ENCODE measurements around the gene ZBED4. TPM values are rescaled to one million over a fixed set of nuclear protein-coding genes. Genes with fewer than 3 reads are reported as not detected.

ZBED4 gene
- total and polyA plus RNA-seq, 2 donors (not counting 1 experiment from before 2014, with no cell fraction given): 3.5 to 6.3 TPM

DNA sequence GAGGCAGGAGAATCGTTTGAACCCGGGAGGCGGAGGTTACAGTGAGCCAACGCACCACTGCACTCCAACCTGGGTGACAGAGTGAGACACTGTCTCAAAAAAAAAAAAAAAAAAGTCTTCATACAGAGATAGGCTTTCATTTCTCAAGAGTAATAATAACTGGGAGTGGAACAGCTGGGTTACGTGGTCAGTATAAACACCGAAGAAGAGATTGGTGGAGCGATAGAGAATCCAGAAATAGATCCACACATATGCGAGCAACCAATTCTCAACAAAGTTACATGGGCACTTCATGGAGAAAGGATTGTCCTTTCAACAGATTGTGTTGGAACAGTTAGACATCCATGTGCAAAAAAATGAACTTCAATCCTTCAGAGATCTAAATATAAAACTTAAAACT is 24.6 kb downstream of the ZBED4 start:
- Histone ChIP-seq H3K4me1 (ENCODE audit: control insufficient read depth, extremely low read depth, insufficient read depth, low read length) (peaks cover 2% of the 10 kb centered on the region), H2AFZ (ENCODE audit: low read length) (no peak overlapping the region), H3K9me3 (ENCODE audit: control insufficient read depth, insufficient read depth, low read depth, low read length) (no peaks in the 10 kb centered on the region), H3K4me2 (ENCODE audit: extremely low read depth, insufficient read depth, low read length) (no peak overlapping the region), H3K36me3 (ENCODE audit: control insufficient read depth, insufficient read depth, low read length) (no peaks in the 10 kb centered on the region), H4K20me1 (ENCODE audit: control insufficient read depth, extremely low read depth, insufficient read depth, low read length) (no peaks in the 10 kb centered on the region), H3K4me3 (replicated peaks in 1 of 4; ENCODE audit: control extremely low read depth in 1 of 4, insufficient read depth in 1 of 4, low read depth in 3 of 4, low read length in 4 of 4) (no peak overlapping the region), H3K9ac (ENCODE audit: insufficient read depth, low read length) (no peak overlapping the region), H3K79me2 (ENCODE audit: control insufficient read depth, insufficient read depth, low read length) (peaks cover 32% of the 10 kb centered on the region), H3K27me3 (ENCODE audit: control insufficient read depth, insufficient read depth, low read length) (no peaks in the 10 kb centered on the region), H3K27ac (ENCODE audit: insufficient read depth, low read length) (no peak overlapping the region)
- TF ChIP-seq, protein P1, sequence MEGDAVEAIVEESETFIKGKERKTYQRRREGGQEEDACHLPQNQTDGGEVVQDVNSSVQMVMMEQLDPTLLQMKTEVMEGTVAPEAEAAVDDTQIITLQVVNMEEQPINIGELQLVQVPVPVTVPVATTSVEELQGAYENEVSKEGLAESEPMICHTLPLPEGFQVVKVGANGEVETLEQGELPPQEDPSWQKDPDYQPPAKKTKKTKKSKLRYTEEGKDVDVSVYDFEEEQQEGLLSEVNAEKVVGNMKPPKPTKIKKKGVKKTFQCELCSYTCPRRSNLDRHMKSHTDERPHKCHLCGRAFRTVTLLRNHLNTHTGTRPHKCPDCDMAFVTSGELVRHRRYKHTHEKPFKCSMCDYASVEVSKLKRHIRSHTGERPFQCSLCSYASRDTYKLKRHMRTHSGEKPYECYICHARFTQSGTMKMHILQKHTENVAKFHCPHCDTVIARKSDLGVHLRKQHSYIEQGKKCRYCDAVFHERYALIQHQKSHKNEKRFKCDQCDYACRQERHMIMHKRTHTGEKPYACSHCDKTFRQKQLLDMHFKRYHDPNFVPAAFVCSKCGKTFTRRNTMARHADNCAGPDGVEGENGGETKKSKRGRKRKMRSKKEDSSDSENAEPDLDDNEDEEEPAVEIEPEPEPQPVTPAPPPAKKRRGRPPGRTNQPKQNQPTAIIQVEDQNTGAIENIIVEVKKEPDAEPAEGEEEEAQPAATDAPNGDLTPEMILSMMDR (conservative IDR thresholded peaks at IDR 0.05 in 1 of 2, IDR thresholded peaks at IDR 0.05 in 1 of 2; ENCODE audit: low read depth in 1 of 2, low read length in 2 of 2): no peak
- TF ChIP-seq EZH2 (IDR thresholded peaks at IDR 0.05; ENCODE audit: low read length, missing control alignments): no peak
- DNase-seq (ENCODE audit: low read depth in 2 of 2): no peak

DNA sequence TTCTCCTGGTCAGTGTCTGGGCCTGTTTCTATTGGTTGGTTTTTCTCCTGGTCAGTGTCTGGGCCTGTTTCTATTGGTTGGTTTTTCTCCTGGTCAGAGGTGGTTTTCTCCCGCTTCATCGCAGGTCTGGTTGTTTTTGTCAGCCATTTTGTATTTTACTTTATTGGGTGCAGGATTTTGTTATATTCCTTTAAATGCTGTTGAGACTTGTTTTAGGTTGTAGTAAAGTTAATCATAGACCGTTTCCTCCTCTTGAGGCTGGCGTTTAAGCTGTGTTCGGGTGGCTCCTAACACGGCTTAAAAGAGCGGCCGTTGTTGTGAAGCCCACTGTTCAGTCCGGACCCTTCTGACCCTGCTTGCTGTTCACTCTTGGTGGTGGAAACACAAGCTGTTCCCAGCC is 26.2 kb downstream of the ZBED4 start:
- Histone ChIP-seq H3K36me3 (ENCODE audit: control insufficient read depth, insufficient read depth, low read length) (peaks cover 6% of the 10 kb centered on the region), H3K4me3 (replicated peaks in 1 of 4; ENCODE audit: control extremely low read depth in 1 of 4, insufficient read depth in 1 of 4, low read depth in 3 of 4, low read length in 4 of 4) (no peak overlapping the region), H4K20me1 (ENCODE audit: control insufficient read depth, extremely low read depth, insufficient read depth, low read length) (no peaks in the 10 kb centered on the region), H3K9me3 (ENCODE audit: control insufficient read depth, insufficient read depth, low read depth, low read length) (no peaks in the 10 kb centered on the region), H3K4me2 (ENCODE audit: extremely low read depth, insufficient read depth, low read length) (no peak overlapping the region), H3K79me2 (ENCODE audit: control insufficient read depth, insufficient read depth, low read length) (peaks cover 39% of the 10 kb centered on the region), H3K27ac (ENCODE audit: insufficient read depth, low read length) (no peak overlapping the region), H3K9ac (ENCODE audit: insufficient read depth, low read length) (no peak overlapping the region), H3K27me3 (ENCODE audit: control insufficient read depth, insufficient read depth, low read length) (no peaks in the 10 kb centered on the region), H2AFZ (ENCODE audit: low read length) (no peak overlapping the region), H3K4me1 (ENCODE audit: control insufficient read depth, extremely low read depth, insufficient read depth, low read length) (peaks cover 2% of the 10 kb centered on the region)
- TF ChIP-seq EZH2 (IDR thresholded peaks at IDR 0.05; ENCODE audit: low read length, missing control alignments): no peak
- TF ChIP-seq, protein P1 (conservative IDR thresholded peaks at IDR 0.05 in 1 of 2, IDR thresholded peaks at IDR 0.05 in 1 of 2; ENCODE audit: low read depth in 1 of 2, low read length in 2 of 2): no peak
- DNase-seq (ENCODE audit: low read depth in 2 of 2): no peak

DNA sequence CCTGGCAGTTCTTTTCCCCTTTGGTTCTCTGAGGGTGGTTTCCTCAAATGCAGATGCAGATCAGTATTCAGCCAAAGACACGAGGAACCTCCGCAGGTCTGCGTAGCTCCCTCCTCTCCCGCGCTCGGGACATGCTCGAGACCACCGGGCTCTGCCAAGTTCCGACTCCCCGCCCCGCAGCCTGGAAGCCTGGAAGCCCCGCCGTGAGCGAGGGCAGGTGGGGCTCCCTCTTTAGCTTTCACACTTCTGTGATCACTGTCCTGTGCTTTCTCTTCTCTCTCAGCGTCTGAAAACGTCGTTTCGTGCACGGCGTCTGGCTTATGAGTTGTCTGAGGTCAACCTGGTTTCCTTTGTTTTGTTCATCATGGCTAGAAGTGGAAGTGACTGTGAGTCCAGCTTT is 26.6 kb downstream of the ZBED4 start:
- Histone ChIP-seq H2AFZ (ENCODE audit: low read length) (no peak overlapping the region), H4K20me1 (ENCODE audit: control insufficient read depth, extremely low read depth, insufficient read depth, low read length) (no peaks in the 10 kb centered on the region)

More for the DNA sequence above, 26.6 kb downstream of the ZBED4 start:
- Histone ChIP-seq H3K4me2 (ENCODE audit: extremely low read depth, insufficient read depth, low read length) (no peak overlapping the region), H3K9ac (ENCODE audit: insufficient read depth, low read length) (no peak overlapping the region), H3K36me3 (ENCODE audit: control insufficient read depth, insufficient read depth, low read length) (peaks cover 7% of the 10 kb centered on the region), H3K27me3 (ENCODE audit: control insufficient read depth, insufficient read depth, low read length) (no peaks in the 10 kb centered on the region), H3K79me2 (ENCODE audit: control insufficient read depth, insufficient read depth, low read length) (peaks cover 39% of the 10 kb centered on the region), H3K4me3 (replicated peaks in 1 of 4; ENCODE audit: control extremely low read depth in 1 of 4, insufficient read depth in 1 of 4, low read depth in 3 of 4, low read length in 4 of 4) (no peak overlapping the region), H3K4me1 (ENCODE audit: control insufficient read depth, extremely low read depth, insufficient read depth, low read length) (peaks cover 2% of the 10 kb centered on the region), H3K27ac (ENCODE audit: insufficient read depth, low read length) (no peak overlapping the region), H3K9me3 (ENCODE audit: control insufficient read depth, insufficient read depth, low read depth, low read length) (no peaks in the 10 kb centered on the region)
- TF ChIP-seq, protein P1 (conservative IDR thresholded peaks at IDR 0.05 in 1 of 2, IDR thresholded peaks at IDR 0.05 in 1 of 2; ENCODE audit: low read depth in 1 of 2, low read length in 2 of 2): no peak
- no peak for TF ChIP-seq EZH2 (IDR thresholded peaks at IDR 0.05; ENCODE audit: low read length, missing control alignments)
- DNase-seq (ENCODE audit: low read depth in 2 of 2): peak in 1 of 2 donors; percentile 23

Measured in fibroblast of lung (primary cell).